ENCODE data around the gene KRT84. TPM values are rescaled to one million over a fixed set of nuclear protein-coding genes. Genes with fewer than 3 reads are reported as not detected.

The KRT84 gene
- polyA plus RNA-seq, 1 donor from 2014 or later = not detected

DNA sequence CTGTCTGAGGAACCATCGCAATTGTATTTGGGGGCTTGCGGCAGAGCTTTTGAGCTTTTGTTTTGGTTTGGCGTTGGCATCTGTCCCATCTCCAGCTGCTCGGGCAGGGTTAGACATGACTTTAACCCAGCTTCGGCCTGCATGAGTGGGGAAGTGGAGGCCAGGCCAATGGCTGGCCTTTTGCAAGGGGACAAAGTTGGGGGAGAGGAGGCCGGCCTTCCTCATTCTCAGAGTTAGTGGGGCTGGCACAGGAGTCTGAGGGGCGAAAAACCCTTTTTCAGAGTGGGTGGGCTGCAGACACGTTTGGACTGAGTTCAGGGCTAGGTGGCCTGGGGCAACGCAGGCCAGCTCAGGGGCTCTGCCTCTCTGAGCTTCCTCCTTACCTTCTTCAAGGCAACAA, 15.5 kb upstream of the KRT84 start:
- Mint-ChIP-seq H3K4me1 (no peaks in the 10 kb centered on the region), H3K9me3 (peaks cover 0 to 2% (median 0%) of the 10 kb centered on the region in 3 donors), H3K36me3 (no peaks in the 10 kb centered on the region), H3K27me3 (peaks cover 14% of the 10 kb centered on the region), H3K4me3 (no peak overlapping the region), H3K27ac (no peak overlapping the region)

- peak overlapping the region in 1 of 3 donors; percentile 82 for H3K27ac Mint-ChIP-seq
- no peaks in the 10 kb centered on the region for H3K4me1 Mint-ChIP-seq
- H3K4me3 Mint-ChIP-seq = no peak overlapping the region
- peaks cover 0 to 2% (median 0%) of the 10 kb centered on the region in 3 donors for H3K9me3 Mint-ChIP-seq
- no peaks in the 10 kb centered on the region for H3K36me3 Mint-ChIP-seq
- peaks cover 13% of the 10 kb centered on the region for H3K27me3 Mint-ChIP-seq
These were observed 14.3 kb upstream of the KRT84 start for GRCh38 chr12:52399756-52400155.

DNA sequence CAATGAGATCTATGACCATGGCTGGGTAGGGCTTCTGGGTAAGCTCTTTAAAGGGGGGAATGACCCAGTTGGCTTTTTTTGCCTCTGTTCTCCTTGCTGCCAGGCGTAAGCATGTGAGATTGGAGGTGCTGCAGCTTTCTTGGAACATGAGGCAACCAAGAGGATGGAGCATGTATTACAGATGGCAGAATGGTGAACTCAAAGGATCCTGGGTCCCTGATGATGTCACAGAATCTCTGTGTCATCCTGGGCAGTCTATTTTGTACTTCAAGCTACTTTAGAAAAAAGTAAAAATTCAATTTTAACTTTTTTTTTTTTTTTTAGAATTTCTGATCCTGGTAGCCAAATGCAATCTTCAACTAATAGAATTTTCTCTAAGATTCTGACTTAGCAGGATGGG, 12.7 kb upstream of the KRT84 start:
- no peaks in the 10 kb centered on the region for H3K4me1 Mint-ChIP-seq
- no peak overlapping the region for H3K27ac Mint-ChIP-seq
- no peaks in the 10 kb centered on the region for H3K36me3 Mint-ChIP-seq
- no peak overlapping the region for H3K4me3 Mint-ChIP-seq
- peaks cover 14% of the 10 kb centered on the region for H3K27me3 Mint-ChIP-seq
- peaks cover 0 to 2% (median 0%) of the 10 kb centered on the region in 3 donors for H3K9me3 Mint-ChIP-seq

- no peak overlapping the region for H3K27ac Mint-ChIP-seq
- no peak overlapping the region for H3K4me3 Mint-ChIP-seq
- H3K4me1 Mint-ChIP-seq = no peaks in the 10 kb centered on the region
- peaks cover 15% of the 10 kb centered on the region for H3K27me3 Mint-ChIP-seq
- H3K36me3 Mint-ChIP-seq = no peaks in the 10 kb centered on the region
- peaks cover 0 to 2% (median 0%) of the 10 kb centered on the region in 3 donors for H3K9me3 Mint-ChIP-seq
These were observed 11.2 kb upstream of the KRT84 start for GRCh38 chr12:52396656-52397055.

- Mint-ChIP-seq H3K27me3 (peaks cover 15% of the 10 kb centered on the region), H3K36me3 (no peaks in the 10 kb centered on the region), H3K27ac (peak overlapping the region in 1 of 3 donors; percentile 71), H3K4me1 (no peaks in the 10 kb centered on the region), H3K4me3 (no peak overlapping the region), H3K9me3 (peaks cover 0 to 2% (median 0%) of the 10 kb centered on the region in 3 donors)
These were observed 10.4 kb upstream of the KRT84 start for GRCh38 chr12:52395761-52396434.

DNA sequence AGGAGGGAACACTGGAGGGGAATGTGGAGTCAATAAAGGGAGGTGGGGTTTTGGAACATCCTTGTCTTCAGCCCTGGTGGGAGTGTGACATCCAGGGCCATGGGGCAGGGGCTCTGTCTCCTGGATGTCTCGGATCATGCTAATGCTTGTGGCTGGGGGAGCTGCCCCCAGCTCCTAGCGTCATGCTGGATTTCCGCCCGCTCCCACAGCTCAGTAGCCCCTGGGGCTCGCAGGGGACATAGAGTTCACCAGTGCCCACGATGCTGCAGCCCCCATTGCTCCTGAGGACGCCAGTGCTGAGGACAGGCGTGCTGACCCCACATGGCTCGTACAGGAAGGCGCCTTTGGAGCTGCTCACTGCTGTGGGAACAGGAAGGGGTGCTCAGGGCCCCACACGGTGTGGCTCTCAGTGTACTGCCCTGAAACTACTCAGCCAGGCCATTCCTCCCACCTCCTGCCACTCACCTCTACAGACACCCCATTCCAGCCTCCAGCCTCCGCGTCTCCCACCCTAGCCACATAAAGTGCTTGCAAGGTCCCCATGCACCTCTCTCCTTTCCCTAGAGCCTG, 9.5 kb upstream of the KRT84 start:
- no peak overlapping the region for H3K27ac Mint-ChIP-seq
- no peak overlapping the region for H3K4me3 Mint-ChIP-seq
- peaks cover 15% of the 10 kb centered on the region for H3K27me3 Mint-ChIP-seq
- H3K4me1 Mint-ChIP-seq = no peaks in the 10 kb centered on the region
- H3K36me3 Mint-ChIP-seq = no peaks in the 10 kb centered on the region
- H3K9me3 Mint-ChIP-seq = peaks cover 0 to 2% (median 0%) of the 10 kb centered on the region in 3 donors

DNA sequence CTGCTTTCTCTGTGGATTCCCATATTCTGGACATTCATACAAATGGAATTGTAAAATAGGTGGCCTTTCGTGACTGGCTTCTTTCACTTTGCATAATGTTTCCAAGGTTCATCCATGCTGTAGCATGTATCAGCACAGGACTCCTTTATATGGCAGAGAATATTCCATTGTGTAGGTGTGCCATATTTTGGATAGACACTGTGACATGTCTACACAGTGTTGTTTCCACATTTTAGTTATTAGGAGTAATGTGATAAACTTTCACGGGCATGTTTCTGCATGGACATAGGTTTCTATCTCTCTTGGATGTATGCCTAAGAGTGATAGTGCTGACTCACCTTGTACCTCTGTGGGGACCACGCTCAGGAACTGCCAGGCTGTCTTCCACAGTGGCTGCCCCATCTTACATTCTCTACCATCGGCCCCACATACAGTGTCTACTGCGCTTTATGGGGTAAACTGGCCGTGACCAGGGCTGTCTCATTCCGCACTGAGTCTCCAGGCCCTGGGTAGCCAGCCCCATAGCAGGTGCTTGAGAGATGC, 7.1 kb upstream of the KRT84 start:
- no peak overlapping the region for H3K4me3 Mint-ChIP-seq
- no peak overlapping the region for H3K27ac Mint-ChIP-seq
- no peaks in the 10 kb centered on the region for H3K4me1 Mint-ChIP-seq
- peaks cover 11% of the 10 kb centered on the region for H3K27me3 Mint-ChIP-seq
- H3K9me3 Mint-ChIP-seq = no peaks in the 10 kb centered on the region
- H3K36me3 Mint-ChIP-seq = no peaks in the 10 kb centered on the region

GRCh38 chr12:52391618-52392002, 6.2 kb upstream of the KRT84 start:
- no peak overlapping the region for H3K4me3 Mint-ChIP-seq
- no peaks in the 10 kb centered on the region for H3K9me3 Mint-ChIP-seq
- H3K27ac Mint-ChIP-seq = no peak overlapping the region
- H3K36me3 Mint-ChIP-seq = no peaks in the 10 kb centered on the region
- H3K4me1 Mint-ChIP-seq = no peaks in the 10 kb centered on the region
- peaks cover 11% of the 10 kb centered on the region for H3K27me3 Mint-ChIP-seq

- Mint-ChIP-seq H3K4me1 (no peaks in the 10 kb centered on the region), H3K27me3 (peaks cover 10% of the 10 kb centered on the region), H3K4me3 (no peak overlapping the region), H3K36me3 (no peaks in the 10 kb centered on the region), H3K9me3 (no peaks in the 10 kb centered on the region), H3K27ac (no peak overlapping the region)
These were observed 5.5 kb upstream of the KRT84 start for GRCh38 chr12:52390739-52391617.

DNA sequence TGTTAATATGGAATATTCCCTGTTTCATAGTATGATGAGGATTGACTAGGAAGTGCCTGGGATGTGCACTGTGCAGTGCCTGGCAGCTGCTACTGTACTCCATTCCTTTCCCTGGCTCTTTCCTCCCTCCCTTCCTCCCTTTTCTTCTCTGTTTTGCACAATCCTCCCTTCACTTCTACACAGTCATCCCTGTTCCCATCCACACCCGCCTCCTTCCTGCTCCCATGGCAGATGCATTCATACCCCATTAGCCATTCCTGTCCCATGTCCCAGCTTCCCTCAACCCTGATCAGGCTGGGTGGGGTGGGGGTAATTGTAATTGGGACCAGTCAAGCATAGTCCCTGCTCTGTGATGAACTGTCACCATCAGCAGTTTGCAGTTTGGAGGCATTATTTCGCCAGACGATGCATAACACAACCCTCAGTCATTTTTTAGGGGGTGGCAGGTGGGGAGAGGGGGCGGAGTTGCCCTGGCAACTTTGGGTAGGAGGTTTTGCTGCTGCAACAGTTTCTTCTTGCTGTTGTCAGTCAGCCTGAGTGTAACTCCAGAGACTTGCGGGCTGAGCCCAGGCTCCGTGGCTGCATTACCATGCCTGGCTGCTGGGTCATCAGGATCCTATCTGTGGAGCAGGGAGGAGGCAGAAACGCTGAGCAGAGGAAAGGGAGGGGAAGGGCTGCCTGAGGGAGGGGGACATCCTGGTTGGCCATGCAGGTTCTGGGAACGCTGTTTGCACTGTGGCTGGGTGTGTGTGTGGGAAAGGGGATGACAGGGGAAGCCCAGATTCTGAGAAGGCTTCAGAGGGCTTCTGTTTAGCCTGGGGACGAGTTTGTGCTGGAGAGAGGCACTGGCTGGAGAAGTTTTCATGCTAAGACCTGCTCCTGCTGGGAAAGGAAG, 4.1 kb upstream of the KRT84 start:
- Mint-ChIP-seq H3K36me3 (peaks cover 3% of the 10 kb centered on the region), H3K9me3 (no peaks in the 10 kb centered on the region), H3K4me1 (no peaks in the 10 kb centered on the region), H3K27me3 (peaks cover 4% of the 10 kb centered on the region), H3K27ac (no peak overlapping the region), H3K4me3 (no peak overlapping the region)

DNA sequence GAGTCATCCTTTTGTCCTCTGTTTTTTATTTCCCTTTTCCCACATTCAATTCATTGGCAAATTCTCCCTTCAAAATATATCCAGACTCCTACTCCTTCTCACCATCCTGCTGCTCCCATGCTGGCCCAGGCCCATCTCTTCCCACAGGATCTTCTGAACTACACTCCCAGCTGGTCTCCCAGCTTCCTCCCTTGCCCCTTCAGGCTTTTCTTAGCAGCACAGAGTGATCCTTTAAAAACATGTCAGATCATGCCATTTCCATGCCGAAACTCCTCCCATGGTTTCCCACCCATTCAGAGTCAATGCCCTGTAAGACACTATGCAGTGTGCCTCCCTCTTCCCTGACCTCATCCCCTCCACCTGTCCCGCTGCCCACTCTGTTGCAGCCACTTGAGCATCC, 2.4 kb upstream of the KRT84 start:
- no peak overlapping the region for H3K4me3 Mint-ChIP-seq
- H3K36me3 Mint-ChIP-seq = peaks cover 3% of the 10 kb centered on the region
- H3K4me1 Mint-ChIP-seq = peaks cover 0 to 3% (median 0%) of the 10 kb centered on the region in 3 donors
- no peak overlapping the region for H3K27ac Mint-ChIP-seq
- no peaks in the 10 kb centered on the region for H3K9me3 Mint-ChIP-seq
- H3K27me3 Mint-ChIP-seq = peaks cover 2% of the 10 kb centered on the region

- peaks cover 0 to 6% (median 0%) of the 10 kb centered on the region in 3 donors for H3K4me1 Mint-ChIP-seq
- H3K4me3 Mint-ChIP-seq = no peak overlapping the region
- peaks cover 10% of the 10 kb centered on the region for H3K27me3 Mint-ChIP-seq
- H3K36me3 Mint-ChIP-seq = peaks cover 3% of the 10 kb centered on the region
- H3K9me3 Mint-ChIP-seq = no peaks in the 10 kb centered on the region
- peak overlapping the region in 1 of 3 donors; percentile 52 for H3K27ac Mint-ChIP-seq
These were observed 2.1 kb downstream of the KRT84 start for GRCh38 chr12:52383331-52383730.

GRCh38 chr12:52382854-52383253, 2.6 kb downstream of the KRT84 start:
- Mint-ChIP-seq H3K27me3 (peaks cover 10% of the 10 kb centered on the region), H3K4me3 (no peak overlapping the region), H3K27ac (no peak overlapping the region), H3K4me1 (peaks cover 0 to 6% (median 0%) of the 10 kb centered on the region in 3 donors), H3K36me3 (peaks cover 3% of the 10 kb centered on the region), H3K9me3 (no peaks in the 10 kb centered on the region)

GRCh38 chr12:52381206-52381605, 4.2 kb downstream of the KRT84 start:
- Mint-ChIP-seq H3K9me3 (no peaks in the 10 kb centered on the region), H3K4me3 (no peak overlapping the region), H3K36me3 (peaks cover 3% of the 10 kb centered on the region), H3K27ac (no peak overlapping the region), H3K27me3 (peaks cover 10% of the 10 kb centered on the region), H3K4me1 (peaks cover 0 to 6% (median 0%) of the 10 kb centered on the region in 3 donors)
